PC-3 (cell line): Measurements from ENCODE around the gene HEMGN.

Experiments used
- EZH2 ChIP-seq: fragments of 300-600 bp; sonication (generic); IDR thresholded peaks from one replicate; pipeline ENCODE4 v1.6.1; 2017; ENCODE audit warnings: antibody characterized with exemption, mild to moderate bottlenecking, low read length; ENCODE audit not compliant: unreplicated experiment
- EZH2phosphoT487 ChIP-seq: fragments of 300-600 bp; sonication (generic); IDR thresholded peaks from 2 replicates; pipeline ENCODE4 v1.6.1; 2018; ENCODE audit warnings: mild to moderate bottlenecking, antibody characterized with exemption, low read length, borderline replicate concordance
- TF ChIP-seq, protein P1 (sequence below): fragments of 300-600 bp; sonication (generic); conservative IDR thresholded peaks from 2 replicates; pipeline ENCODE4 v1.5.1; 2017; ENCODE audit warnings: antibody characterized with exemption, low read depth, mild to moderate bottlenecking, low read length

DNA sequence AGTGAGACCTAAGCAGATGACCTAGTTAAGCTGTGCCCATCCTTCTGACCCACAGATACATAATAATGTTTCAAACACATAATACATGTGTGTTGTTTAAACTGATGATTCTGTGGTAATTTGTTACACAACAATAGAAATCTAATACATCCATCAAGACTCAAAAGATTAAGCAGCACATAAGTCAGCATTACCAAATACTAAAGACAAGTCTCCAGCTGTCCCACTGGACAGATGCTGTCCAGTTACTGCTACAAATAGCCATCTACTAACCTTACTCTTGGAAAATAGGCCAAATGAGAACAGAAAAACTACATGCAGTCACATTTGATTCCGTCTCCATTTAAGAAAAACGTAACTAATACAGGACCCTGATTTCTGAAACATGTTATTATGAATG lies 26.4 kb downstream of the HEMGN start:
- TF ChIP-seq, protein P1, sequence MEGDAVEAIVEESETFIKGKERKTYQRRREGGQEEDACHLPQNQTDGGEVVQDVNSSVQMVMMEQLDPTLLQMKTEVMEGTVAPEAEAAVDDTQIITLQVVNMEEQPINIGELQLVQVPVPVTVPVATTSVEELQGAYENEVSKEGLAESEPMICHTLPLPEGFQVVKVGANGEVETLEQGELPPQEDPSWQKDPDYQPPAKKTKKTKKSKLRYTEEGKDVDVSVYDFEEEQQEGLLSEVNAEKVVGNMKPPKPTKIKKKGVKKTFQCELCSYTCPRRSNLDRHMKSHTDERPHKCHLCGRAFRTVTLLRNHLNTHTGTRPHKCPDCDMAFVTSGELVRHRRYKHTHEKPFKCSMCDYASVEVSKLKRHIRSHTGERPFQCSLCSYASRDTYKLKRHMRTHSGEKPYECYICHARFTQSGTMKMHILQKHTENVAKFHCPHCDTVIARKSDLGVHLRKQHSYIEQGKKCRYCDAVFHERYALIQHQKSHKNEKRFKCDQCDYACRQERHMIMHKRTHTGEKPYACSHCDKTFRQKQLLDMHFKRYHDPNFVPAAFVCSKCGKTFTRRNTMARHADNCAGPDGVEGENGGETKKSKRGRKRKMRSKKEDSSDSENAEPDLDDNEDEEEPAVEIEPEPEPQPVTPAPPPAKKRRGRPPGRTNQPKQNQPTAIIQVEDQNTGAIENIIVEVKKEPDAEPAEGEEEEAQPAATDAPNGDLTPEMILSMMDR, result no peak
- TF ChIP-seq EZH2phosphoT487 (no peak), EZH2 (no peak)
